Anterior cingulate cortex (tissue), 58 donors: Measurements from ENCODE around the gene GAP43.
"Not testable (repeated sequence)": the region's sequence is repeated elsewhere in the genome, so short reads cannot be mapped to it uniquely, and the experiment has no call there.

ENCODE experiments used
- DNase-seq, 58 donors: peaks; one replicate each; lab custom pipeline; 2025; lab: John Stamatoyannopoulos, UW

GAP43 gene

GRCh38 chr3:115736341-115736740 is 113.0 kb downstream of the GAP43 start:
- not testable (repeated sequence) for DNase-seq

GRCh38 chr3:115741650-115742049 is 118.3 kb downstream of the GAP43 start:
- no peak for DNase-seq

GRCh38 chr3:115744516-115744915 is 121.2 kb downstream of the GAP43 start:
- DNase-seq: not testable (repeated sequence)

- not testable (repeated sequence) for DNase-seq
These were observed 129.7 kb downstream of the GAP43 start for GRCh38 chr3:115752978-115753377.

GRCh38 chr3:115758076-115758763 is 134.9 kb downstream of the GAP43 start:
- no peak for DNase-seq

GRCh38 chr3:115760716-115761115 is 137.4 kb downstream of the GAP43 start:
- no peak for DNase-seq

- no peak for DNase-seq
These were observed 138.6 kb downstream of the GAP43 start for GRCh38 chr3:115761927-115762305.

GRCh38 chr3:115766587-115767482 is 143.5 kb downstream of the GAP43 start:
- DNase-seq: no peak

- no peak for DNase-seq
These were observed 145.4 kb downstream of the GAP43 start for GRCh38 chr3:115768661-115769060.
